Nephron progenitor cell (in vitro differentiated cells): Measurements from ENCODE around the gene UBN1.
"Not testable (repeated sequence)": the region's sequence is repeated elsewhere in the genome, so short reads cannot be mapped to it uniquely, and the experiment has no call there.

Source experiments
- DNase-seq: peaks from one replicate; pipeline ENCODE4 v3.0.0; 2021
- H3K27ac Mint-ChIP-seq: 2 replicates; pipeline ENCODE4 v1.8.0; 2021; ENCODE audit warnings: mild to moderate bottlenecking, moderate library complexity, mixed read lengths
- H3K27me3 Mint-ChIP-seq: 2 replicates; pipeline ENCODE4 v1.8.0; 2021; ENCODE audit warnings: mild to moderate bottlenecking, low read depth, mixed read lengths; ENCODE audit not compliant: poor library complexity
- H3K36me3 Mint-ChIP-seq: 2 replicates; pipeline ENCODE4 v1.8.0; 2021; ENCODE audit warnings: low read depth, mixed read lengths
- H3K4me1 Mint-ChIP-seq: 2 replicates; pipeline ENCODE4 v1.8.0; 2021; ENCODE audit warnings: mixed read lengths
- H3K4me3 Mint-ChIP-seq: 2 replicates; pipeline ENCODE4 v1.8.0; 2021; ENCODE audit warnings: mild to moderate bottlenecking, moderate library complexity, mixed read lengths
- H3K9me3 Mint-ChIP-seq: 2 replicates; pipeline ENCODE4 v1.8.0; 2021; ENCODE audit warnings: mild to moderate bottlenecking, moderate library complexity, mixed read lengths
- CTCF ChIP-seq: fragments of 200-600 bp; sonication (generic); IDR thresholded peaks from 2 replicates; pipeline ENCODE4 v1.5.0; 2021; ENCODE audit warnings: antibody characterized with exemption

UBN1 gene

DNA sequence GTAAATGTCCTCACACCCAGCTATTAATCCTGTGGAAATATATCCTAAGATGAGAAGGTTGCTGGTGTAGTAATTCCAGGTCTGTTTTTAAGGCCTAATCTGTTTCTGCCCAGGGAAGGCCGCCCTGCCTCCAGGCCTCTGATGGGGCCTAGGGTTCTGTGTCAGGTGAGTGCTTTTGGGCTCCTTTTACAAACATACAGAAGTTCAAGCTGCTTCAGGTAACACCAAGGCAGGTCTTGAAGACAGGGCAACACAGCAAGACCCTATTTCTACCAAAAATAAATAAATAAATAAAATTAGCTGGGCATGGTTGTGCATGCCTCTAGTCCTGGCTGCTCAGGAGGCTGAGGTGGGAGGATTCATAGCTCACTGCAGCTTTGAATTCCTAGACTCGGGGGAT lies 80.4 kb downstream of the UBN1 start:
- Mint-ChIP-seq H3K4me3 (no peak overlapping the region), H3K36me3 (peaks cover 7% of the 10 kb centered on the region), H3K9me3 (peaks cover 22% of the 10 kb centered on the region), H3K4me1 (peaks cover 16% of the 10 kb centered on the region), H3K27ac (no peak overlapping the region), H3K27me3 (peaks cover 16% of the 10 kb centered on the region)
- TF ChIP-seq CTCF = no peak
- DNase-seq = no peak

- Mint-ChIP-seq H3K27ac (no peak overlapping the region), H3K27me3 (peaks cover 14% of the 10 kb centered on the region), H3K4me3 (no peak overlapping the region), H3K9me3 (peaks cover 22% of the 10 kb centered on the region), H3K36me3 (peaks cover 7% of the 10 kb centered on the region), H3K4me1 (peaks cover 17% of the 10 kb centered on the region)
- no peak for TF ChIP-seq CTCF
- DNase-seq = no peak
Observed at GRCh38 chr16:4928227-4928626, 80.9 kb downstream of the UBN1 start.

GRCh38 chr16:4929619-4930018 lies 82.3 kb downstream of the UBN1 start:
- not testable (repeated sequence) for H3K4me3 Mint-ChIP-seq, H3K27ac Mint-ChIP-seq, H3K36me3 Mint-ChIP-seq, DNase-seq
- H3K9me3 Mint-ChIP-seq = peaks cover 22% of the 10 kb centered on the region
- peaks cover 24% of the 10 kb centered on the region for H3K27me3 Mint-ChIP-seq
- peaks cover 19% of the 10 kb centered on the region for H3K4me1 Mint-ChIP-seq

DNA sequence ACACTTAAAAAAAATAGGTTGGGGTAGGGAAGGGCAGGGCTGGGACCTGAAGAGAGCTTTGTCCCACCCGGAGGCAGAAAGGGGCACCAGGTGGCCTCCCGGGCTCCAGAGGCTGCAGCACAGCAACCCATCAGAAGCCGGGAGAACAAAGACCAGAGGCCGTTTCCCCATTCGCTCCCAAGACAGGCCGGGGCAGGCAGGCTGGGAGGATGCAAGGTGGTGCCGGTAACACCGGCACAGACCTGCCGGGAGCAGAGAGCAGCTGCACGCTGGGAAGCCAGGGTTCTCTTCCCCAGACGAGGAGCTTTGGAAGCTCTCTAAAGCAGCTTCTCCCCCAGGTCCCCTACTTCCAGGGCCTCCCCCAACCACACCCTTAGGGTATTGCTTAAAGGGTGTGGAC lies 84.1 kb downstream of the UBN1 start:
- Mint-ChIP-seq H3K4me1 (peaks cover 11% of the 10 kb centered on the region), H3K36me3 (peaks cover 7% of the 10 kb centered on the region), H3K27ac (no peak overlapping the region), H3K9me3 (peaks cover 13% of the 10 kb centered on the region), H3K27me3 (peaks cover 39% of the 10 kb centered on the region), H3K4me3 (no peak overlapping the region)
- DNase-seq = no peak
- no peak for TF ChIP-seq CTCF
